Measurements from ENCODE around the gene MEIS1. TPM values are rescaled to one million over a fixed set of nuclear protein-coding genes. Genes with fewer than 3 reads are reported as not detected.

MEIS1 gene
- total RNA-seq, 6 experiments from 2014 or later = 3.1 to 8.8 (median 4.2) TPM

GRCh38 chr2:66456183-66457041 lies 21.5 kb downstream of the MEIS1 start:
- no peaks in the 10 kb centered on the region for H3K36me3 ChIP-seq
- H3K9me3 ChIP-seq = no peaks in the 10 kb centered on the region
- H3K4me3 ChIP-seq = no peak overlapping the region
- no peak for TF ChIP-seq POLR2A (IDR thresholded peaks at IDR 0.05)
- TF ChIP-seq CTCF (IDR thresholded peaks at IDR 0.05) = no peak
- ATAC-seq = no peak
- DNase-seq = no peak
- H3K27ac ChIP-seq = no peak overlapping the region
- 64% methylated on average over 7 of the region's 7 CpGs for WGBS (ENCODE audit: insufficient coverage, low coverage, low lambda C conversion rate, missing lambda C conversion rate)
- intact Hi-C loops (cut with DNase I) = no loop called here
- H3K4me1 ChIP-seq = no peaks in the 10 kb centered on the region
- no peaks in the 10 kb centered on the region for H3K27me3 ChIP-seq

GRCh38 chr2:66457545-66457944 lies 22.6 kb downstream of the MEIS1 start:
- TF ChIP-seq POLR2A (IDR thresholded peaks at IDR 0.05) (no peak), CTCF (IDR thresholded peaks at IDR 0.05) (no peak)
- DNase-seq (no peak), ATAC-seq (no peak)
- Histone ChIP-seq H3K36me3 (no peaks in the 10 kb centered on the region), H3K4me3 (no peak overlapping the region), H3K27me3 (no peaks in the 10 kb centered on the region), H3K4me1 (no peaks in the 10 kb centered on the region), H3K27ac (no peak overlapping the region), H3K9me3 (no peaks in the 10 kb centered on the region)
- 90% methylated on average over 2 of the region's 6 CpGs for WGBS (ENCODE audit: insufficient coverage, low coverage, low lambda C conversion rate, missing lambda C conversion rate)
- intact Hi-C loops (cut with DNase I) = no loop called here

GRCh38 chr2:66460031-66460430 lies 25.1 kb downstream of the MEIS1 start:
- Histone ChIP-seq H3K27me3 (no peaks in the 10 kb centered on the region), H3K4me1 (no peaks in the 10 kb centered on the region), H3K27ac (no peak overlapping the region), H3K36me3 (no peaks in the 10 kb centered on the region), H3K9me3 (no peaks in the 10 kb centered on the region), H3K4me3 (no peak overlapping the region)
- WGBS (ENCODE audit: insufficient coverage, low coverage, low lambda C conversion rate, missing lambda C conversion rate) = 83% methylated on average over 1 of the region's 1 CpG
- DNase-seq = no peak
- ATAC-seq = no peak
- no peak for TF ChIP-seq POLR2A (IDR thresholded peaks at IDR 0.05)
- no peak for TF ChIP-seq CTCF (IDR thresholded peaks at IDR 0.05)
- intact Hi-C loops (cut with DNase I) = no loop called here

GRCh38 chr2:66461001-66461663 lies 26.2 kb downstream of the MEIS1 start:
- no peak for TF ChIP-seq POLR2A (IDR thresholded peaks at IDR 0.05)
- TF ChIP-seq CTCF (IDR thresholded peaks at IDR 0.05) = no peak
- 96% methylated on average over 3 of the region's 3 CpGs for WGBS (ENCODE audit: insufficient coverage, low coverage, low lambda C conversion rate, missing lambda C conversion rate)
- Histone ChIP-seq H3K4me3 (no peak overlapping the region), H3K9me3 (no peaks in the 10 kb centered on the region), H3K27me3 (no peaks in the 10 kb centered on the region), H3K4me1 (peaks cover 0 to 4% (median under 1%) of the 10 kb centered on the region in 4 donors), H3K36me3 (no peaks in the 10 kb centered on the region), H3K27ac (no peak overlapping the region)
- intact Hi-C loops (cut with DNase I) = no loop called here
- DNase-seq (no peak), ATAC-seq (no peak)
